Upper lobe of right lung (tissue), 1 donor: ENCODE results near the gene ESPNL. TPM values are rescaled to one million over a fixed set of nuclear protein-coding genes. Genes with fewer than 3 reads are reported as not detected.
A peak's percentile ranks its signal among the peaks of the same experiment; 100 is the strongest.

ENCODE experiments used
- ATAC-seq: fragments of 200-7000 bp; cut with Tn5 transposase; one replicate; pipeline ENCODE4 v1.9.1; 2020; ENCODE audit warnings: mild to moderate bottlenecking, moderate library complexity
- DNase-seq: peaks from one replicate; pipeline ENCODE4 v3.0.0-alpha.2; 2020
- H3K27ac ChIP-seq: fragments of 200-600 bp; one replicate; pipeline ENCODE4 v1.8.0; 2022
- H3K27me3 ChIP-seq: fragments of 200-600 bp; one replicate; pipeline ENCODE4 v1.8.0; 2022; ENCODE audit warnings: mild to moderate bottlenecking
- H3K36me3 ChIP-seq: fragments of 200-600 bp; one replicate; pipeline ENCODE4 v1.8.0; 2022
- H3K4me1 ChIP-seq: fragments of 200-600 bp; one replicate; pipeline ENCODE4 v1.8.0; 2022
- H3K4me3 ChIP-seq: fragments of 200-600 bp; one replicate; pipeline ENCODE4 v1.8.0; 2022; ENCODE audit warnings: mild to moderate bottlenecking
- H3K9me3 ChIP-seq: fragments of 200-600 bp; one replicate; pipeline ENCODE4 v1.8.0; 2022
- CTCF ChIP-seq: fragments of 200-600 bp; IDR thresholded peaks from one replicate; pipeline ENCODE4 v1.8.0; 2022; ENCODE audit warnings: antibody characterized with exemption
- intact Hi-C: fragments of 100-400 bp; cut with DNase I; formaldehyde crosslinking; loops from one replicate; pipeline ENCODE4 v1.11.0; 2022
- total RNA-seq: library from RNA; stranded (reverse); fragmentation: NEBNext Ultra II Directional; extraction: Animal tissue kit (Norgen Biotek cat#: 25700); gene quantifications from one replicate; pipeline ENCODE4 v1.2.1, GENCODE V29; 2021
- donor health status: DM: no; HTN: yes; CAD: no; lungs with severe emphysema.

ESPNL gene
- total RNA-seq, 1 donor from 2014 or later: 0.35 TPM

- peak; percentile 3 for ATAC-seq
- no peak for TF ChIP-seq CTCF
- H3K27me3 ChIP-seq: peaks cover 21% of the 10 kb centered on the region
- no peaks in the 10 kb centered on the region for H3K4me1 ChIP-seq
- H3K36me3 ChIP-seq: no peaks in the 10 kb centered on the region
- H3K27ac ChIP-seq: no peak overlapping the region
- no peak for DNase-seq
- H3K4me3 ChIP-seq: no peak overlapping the region
- intact Hi-C loops: no loop called here
- no peaks in the 10 kb centered on the region for H3K9me3 ChIP-seq
Observed at GRCh38 chr2:238116298-238117198, 16.4 kb downstream of the ESPNL start.

- Histone ChIP-seq H3K27ac (no peak overlapping the region), H3K9me3 (no peaks in the 10 kb centered on the region), H3K4me1 (no peaks in the 10 kb centered on the region), H3K4me3 (no peak overlapping the region), H3K27me3 (peaks cover 23% of the 10 kb centered on the region), H3K36me3 (no peaks in the 10 kb centered on the region)
- peak; percentile 18 for ATAC-seq
- DNase-seq: no peak
- no peak for TF ChIP-seq CTCF
- intact Hi-C loops: no loop called here
Observed at GRCh38 chr2:238117199-238118154, 17.3 kb downstream of the ESPNL start.

- Histone ChIP-seq H3K4me1 (no peaks in the 10 kb centered on the region), H3K9me3 (no peaks in the 10 kb centered on the region), H3K27ac (no peak overlapping the region), H3K27me3 (peaks cover 23% of the 10 kb centered on the region), H3K4me3 (no peak overlapping the region), H3K36me3 (no peaks in the 10 kb centered on the region)
- no peak for TF ChIP-seq CTCF
- ATAC-seq: no peak
- DNase-seq: no peak
- intact Hi-C loops: no loop called here
Observed at GRCh38 chr2:238119756-238120462, 19.8 kb downstream of the ESPNL start.

- DNase-seq (no peak), ATAC-seq (no peak)
- no peak overlapping the region for H3K27ac ChIP-seq
Observed at GRCh38 chr2:238120463-238121298, 20.5 kb downstream of the ESPNL start.

More at GRCh38 chr2:238120463-238121298, 20.5 kb downstream of the ESPNL start:
- H3K27me3 ChIP-seq: peaks cover 23% of the 10 kb centered on the region
- no peak for TF ChIP-seq CTCF
- no peaks in the 10 kb centered on the region for H3K4me1 ChIP-seq
- H3K4me3 ChIP-seq: no peak overlapping the region
- intact Hi-C loops: no loop called here
- no peaks in the 10 kb centered on the region for H3K9me3 ChIP-seq
- no peaks in the 10 kb centered on the region for H3K36me3 ChIP-seq
